GM23338 (cell line): Measurements from ENCODE around the gene DCAF6. TPM values are rescaled to one million over a fixed set of nuclear protein-coding genes. Genes with fewer than 3 reads are reported as not detected.

ENCODE experiments used
- ATAC-seq: fragments of 200-7000 bp; cut with Tn5 transposase; 3 replicates; pipeline ENCODE4 v1.9.1; 2020
- DNase-seq: peaks from one replicate; pipeline ENCODE4 v3.0.0-alpha.2; 2015; ENCODE audit warnings: low spot score
- H2AFZ ChIP-seq: fragments of 200-600 bp; sonication (generic); 2 replicates; pipeline ENCODE4 v1.8.0; 2016; ENCODE audit warnings: antibody characterized with exemption, mild to moderate bottlenecking, moderate library complexity
- H3F3A ChIP-seq: fragments of 200-600 bp; sonication (generic); replicated peaks from 2 replicates; pipeline ENCODE4 v1.8.0; 2017; ENCODE audit warnings: antibody characterized with exemption, mixed run types, low read depth
- H3K27ac ChIP-seq: fragments of 200-600 bp; sonication (generic); 2 replicates; pipeline ENCODE4 v1.6.1; 2016; ENCODE audit warnings: low read depth
- H3K27me3 ChIP-seq: fragments of 200-600 bp; sonication (generic); 2 replicates; pipeline ENCODE4 v1.8.0; 2016; ENCODE audit warnings: mild to moderate bottlenecking, mixed run types, moderate library complexity; ENCODE audit not compliant: insufficient read depth
- H3K36me3 ChIP-seq: fragments of 200-600 bp; sonication (generic); 2 replicates; pipeline ENCODE4 v1.8.0; 2016; ENCODE audit warnings: mild to moderate bottlenecking; ENCODE audit not compliant: insufficient read depth
- H3K4me1 ChIP-seq: fragments of 200-600 bp; sonication (generic); 2 replicates; pipeline ENCODE4 v1.8.0; 2016; ENCODE audit warnings: mild to moderate bottlenecking, moderate library complexity; ENCODE audit not compliant: insufficient read depth
- H3K4me2 ChIP-seq: fragments of 200-600 bp; sonication (generic); 2 replicates; pipeline ENCODE4 v1.7.1; 2017; ENCODE audit warnings: mixed run types
- H3K4me3 ChIP-seq: fragments of 200-600 bp; sonication (generic); 2 replicates; pipeline ENCODE4 v1.6.1; 2016; ENCODE audit warnings: mixed run types
- H3K79me2 ChIP-seq: fragments of 200-600 bp; sonication (generic); replicated peaks from 2 replicates; pipeline ENCODE4 v1.8.0; 2017; ENCODE audit warnings: mild to moderate bottlenecking; ENCODE audit not compliant: insufficient read depth
- H3K9me2 ChIP-seq: fragments of 200-600 bp; sonication (generic); 2 replicates; pipeline ENCODE4 v1.8.0; 2017; ENCODE audit not compliant: insufficient read depth
- H4K20me1 ChIP-seq: fragments of 200-600 bp; sonication (generic); replicated peaks from 2 replicates; pipeline ENCODE4 v1.8.0; 2017; ENCODE audit warnings: mild to moderate bottlenecking; ENCODE audit not compliant: insufficient read depth
- H3K27ac Mint-ChIP-seq: 2 replicates; pipeline ENCODE4 v1.8.0; 2020; ENCODE audit warnings: inconsistent platforms, mild to moderate bottlenecking, moderate library complexity, mixed read lengths
- H3K27me3 Mint-ChIP-seq: 3 replicates; pipeline ENCODE4 v1.8.0; 2022; ENCODE audit warnings: low read depth, mild to moderate bottlenecking, moderate library complexity, mixed read lengths, inconsistent platforms; ENCODE audit not compliant: insufficient read depth, poor library complexity
- H3K36me3 Mint-ChIP-seq: 3 replicates; pipeline ENCODE4 v1.8.0; 2021; ENCODE audit warnings: low read depth, mild to moderate bottlenecking, inconsistent platforms, moderate library complexity, mixed read lengths
- H3K4me1 Mint-ChIP-seq: 3 replicates; pipeline ENCODE4 v1.8.0; 2020; ENCODE audit warnings: mild to moderate bottlenecking, inconsistent platforms, mixed read lengths
- H3K4me3 Mint-ChIP-seq: 3 replicates; pipeline ENCODE4 v1.8.0; 2021; ENCODE audit warnings: moderate library complexity, mild to moderate bottlenecking, inconsistent platforms, mixed read lengths
- H3K9me3 Mint-ChIP-seq: 3 replicates; pipeline ENCODE4 v1.8.0; 2020; ENCODE audit warnings: moderate library complexity, mild to moderate bottlenecking, inconsistent platforms, mixed read lengths
- CREB1 ChIP-seq: fragments of 250-450 bp; sonication (Bioruptor Pico); IDR thresholded peaks from 2 replicates; pipeline ENCODE4 v1.5.0; 2020; ENCODE audit warnings: low read depth, mild to moderate bottlenecking, moderate library complexity
- JUNB ChIP-seq: IDR thresholded peaks from one replicate; pipeline ENCODE4 v1.6.1; 2016; ENCODE audit warnings: antibody characterized with exemption; ENCODE audit not compliant: unreplicated experiment
- STAT1 ChIP-seq: IDR thresholded peaks from one replicate; pipeline ENCODE4 v1.6.1; 2016; ENCODE audit warnings: antibody characterized with exemption; ENCODE audit not compliant: unreplicated experiment
- ZNF114 ChIP-seq: fragments of 250-450 bp; sonication (Bioruptor Pico); IDR thresholded peaks from 2 replicates; pipeline ENCODE4 v1.5.0; 2020; ENCODE audit warnings: mild to moderate bottlenecking, moderate library complexity
- ZNF331 ChIP-seq: fragments of 250-450 bp; sonication (Bioruptor Pico); IDR thresholded peaks from 2 replicates; pipeline ENCODE4 v1.5.0; 2020; ENCODE audit warnings: low read depth, mild to moderate bottlenecking, moderate library complexity
- polyA plus RNA-seq: library from polyadenylated mRNA; unstranded; fragments of >200 nt; fragmentation: Nextera tagmentation; extraction: Ambion mirVana; gene quantifications from 2 replicates; pipeline ENCODE4 v1.2.1, GENCODE V29; 2016
- total RNA-seq: library from RNA; depleted of rRNA; stranded (reverse); fragments of >200 nt; shearing (Covaris generic); gene quantifications from 2 replicates; pipeline ENCODE4 v1.2.3, GENCODE V29; 2014
- TF ChIP-seq, protein P1 (sequence below): IDR thresholded peaks from one replicate; pipeline ENCODE4 v1.6.1; 2018; ENCODE audit warnings: antibody characterized with exemption; ENCODE audit not compliant: unreplicated experiment
- TF ChIP-seq, protein P2 (sequence below), 2 experiments: fragments of 200-600 bp in 1 of 2; sonication (generic) in 1 of 2; conservative IDR thresholded peaks; 2 replicates each; pipeline versions ENCODE4 v1.5.1 to v1.6.1; 2016 to 2017; ENCODE audit warnings: antibody characterized with exemption in 2 of 2, low read depth in 2 of 2, mild to moderate bottlenecking in 2 of 2, moderate library complexity in 1 of 2

The DCAF6 gene
- total and polyA plus RNA-seq, 2 experiments from 2014 or later: 18.6 to 27.3 TPM

DNA sequence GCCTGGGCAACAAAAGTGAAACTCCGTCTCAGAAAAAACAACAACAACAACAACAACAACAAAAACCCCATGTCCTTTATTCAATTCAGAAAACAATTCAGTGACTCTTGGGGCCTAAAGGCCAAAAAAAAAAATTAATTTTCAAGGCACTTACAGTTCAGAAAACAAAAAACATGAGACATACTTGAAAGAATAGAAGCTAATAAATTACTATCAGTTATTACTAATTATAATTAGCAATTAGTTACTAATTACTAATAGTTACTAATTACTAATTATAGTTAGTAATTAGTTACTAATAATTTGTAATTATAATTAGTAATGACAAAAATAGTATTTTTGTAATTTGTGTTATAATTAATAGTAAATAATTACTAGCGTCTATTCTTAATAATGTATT, 57.2 kb downstream of the DCAF6 start:
- TF ChIP-seq JUNB: no peak
- Histone ChIP-seq H3K4me3 (no peak overlapping the region), H3K9me2 (no peaks in the 10 kb centered on the region), H3K36me3 (peaks cover 8% of the 10 kb centered on the region; the same call in 1 of the 2 replicates), H3K79me2 (no peaks in the 10 kb centered on the region; the same call in 1 of the 2 replicates), H3K27me3 (no peaks in the 10 kb centered on the region), H2AFZ (no peak overlapping the region), H3K4me2 (no peak overlapping the region), H3K4me1 (peaks cover 5% of the 10 kb centered on the region; the same call in 1 of the 2 replicates), H3F3A (no peaks in the 10 kb centered on the region), H3K27ac (no peak overlapping the region), H4K20me1 (no peaks in the 10 kb centered on the region; the same call in 1 of the 2 replicates)
- DNase-seq (no peak), ATAC-seq (no peak)
- H3K9me3 Mint-ChIP-seq: no peaks in the 10 kb centered on the region
- no peak overlapping the region for H3K4me3 Mint-ChIP-seq
- H3K4me1 Mint-ChIP-seq: peaks cover 2% of the 10 kb centered on the region
- peaks cover 10% of the 10 kb centered on the region; the same call in 2 of the 3 replicates for H3K36me3 Mint-ChIP-seq
- no peaks in the 10 kb centered on the region for H3K27me3 Mint-ChIP-seq
- no peak overlapping the region for H3K27ac Mint-ChIP-seq

DNA sequence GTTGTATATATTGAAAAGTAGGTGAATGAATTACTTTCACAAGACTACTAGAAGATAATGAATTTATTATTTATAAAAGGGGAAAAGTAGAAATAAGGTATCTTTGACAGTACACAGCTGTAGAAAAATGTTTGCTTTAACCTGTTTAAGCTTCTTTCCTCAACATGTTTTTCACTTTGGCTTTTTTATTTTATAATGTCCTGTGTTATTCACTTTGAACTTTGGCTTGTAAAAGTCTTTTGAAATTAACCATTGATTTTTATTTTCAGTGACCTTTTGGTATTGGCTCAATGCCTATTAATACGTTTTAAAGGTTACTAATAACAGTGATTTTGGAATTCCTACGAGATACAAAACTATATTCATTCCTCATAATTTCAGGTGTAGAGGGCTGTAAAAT, 58.1 kb downstream of the DCAF6 start:
- peaks cover 10% of the 10 kb centered on the region; the same call in 2 of the 3 replicates for H3K36me3 Mint-ChIP-seq
- H3K4me1 ChIP-seq: peaks cover 9% of the 10 kb centered on the region; the same call in 1 of the 2 replicates
- H3K4me1 Mint-ChIP-seq: peaks cover 7% of the 10 kb centered on the region
- H3K4me2 ChIP-seq: no peak overlapping the region
- DNase-seq (no peak), ATAC-seq (no peak)
- H3K27me3 ChIP-seq: no peaks in the 10 kb centered on the region
- no peaks in the 10 kb centered on the region for H3F3A ChIP-seq
- no peaks in the 10 kb centered on the region; the same call in 1 of the 2 replicates for H3K79me2 ChIP-seq
- H3K4me3 ChIP-seq: no peak overlapping the region
- no peak overlapping the region for H3K27ac ChIP-seq
- no peaks in the 10 kb centered on the region; the same call in 1 of the 2 replicates for H4K20me1 ChIP-seq
- no peaks in the 10 kb centered on the region for H3K9me3 Mint-ChIP-seq
- peaks cover 8% of the 10 kb centered on the region; the same call in 1 of the 2 replicates for H3K36me3 ChIP-seq
- no peak overlapping the region for H3K27ac Mint-ChIP-seq
- H3K9me2 ChIP-seq: no peaks in the 10 kb centered on the region
- H3K4me3 Mint-ChIP-seq: no peak overlapping the region
- H3K27me3 Mint-ChIP-seq: no peaks in the 10 kb centered on the region
- H2AFZ ChIP-seq: no peak overlapping the region
- TF ChIP-seq STAT1 (no peak), CREB1 (CRISPR knock-in tag) (no peak), ZNF114 (CRISPR knock-in tag) (no peak), ZNF331 (no peak)
- TF ChIP-seq, protein P1, sequence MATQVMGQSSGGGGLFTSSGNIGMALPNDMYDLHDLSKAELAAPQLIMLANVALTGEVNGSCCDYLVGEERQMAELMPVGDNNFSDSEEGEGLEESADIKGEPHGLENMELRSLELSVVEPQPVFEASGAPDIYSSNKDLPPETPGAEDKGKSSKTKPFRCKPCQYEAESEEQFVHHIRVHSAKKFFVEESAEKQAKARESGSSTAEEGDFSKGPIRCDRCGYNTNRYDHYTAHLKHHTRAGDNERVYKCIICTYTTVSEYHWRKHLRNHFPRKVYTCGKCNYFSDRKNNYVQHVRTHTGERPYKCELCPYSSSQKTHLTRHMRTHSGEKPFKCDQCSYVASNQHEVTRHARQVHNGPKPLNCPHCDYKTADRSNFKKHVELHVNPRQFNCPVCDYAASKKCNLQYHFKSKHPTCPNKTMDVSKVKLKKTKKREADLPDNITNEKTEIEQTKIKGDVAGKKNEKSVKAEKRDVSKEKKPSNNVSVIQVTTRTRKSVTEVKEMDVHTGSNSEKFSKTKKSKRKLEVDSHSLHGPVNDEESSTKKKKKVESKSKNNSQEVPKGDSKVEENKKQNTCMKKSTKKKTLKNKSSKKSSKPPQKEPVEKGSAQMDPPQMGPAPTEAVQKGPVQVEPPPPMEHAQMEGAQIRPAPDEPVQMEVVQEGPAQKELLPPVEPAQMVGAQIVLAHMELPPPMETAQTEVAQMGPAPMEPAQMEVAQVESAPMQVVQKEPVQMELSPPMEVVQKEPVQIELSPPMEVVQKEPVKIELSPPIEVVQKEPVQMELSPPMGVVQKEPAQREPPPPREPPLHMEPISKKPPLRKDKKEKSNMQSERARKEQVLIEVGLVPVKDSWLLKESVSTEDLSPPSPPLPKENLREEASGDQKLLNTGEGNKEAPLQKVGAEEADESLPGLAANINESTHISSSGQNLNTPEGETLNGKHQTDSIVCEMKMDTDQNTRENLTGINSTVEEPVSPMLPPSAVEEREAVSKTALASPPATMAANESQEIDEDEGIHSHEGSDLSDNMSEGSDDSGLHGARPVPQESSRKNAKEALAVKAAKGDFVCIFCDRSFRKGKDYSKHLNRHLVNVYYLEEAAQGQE: no peak
- TF ChIP-seq, protein P2, sequence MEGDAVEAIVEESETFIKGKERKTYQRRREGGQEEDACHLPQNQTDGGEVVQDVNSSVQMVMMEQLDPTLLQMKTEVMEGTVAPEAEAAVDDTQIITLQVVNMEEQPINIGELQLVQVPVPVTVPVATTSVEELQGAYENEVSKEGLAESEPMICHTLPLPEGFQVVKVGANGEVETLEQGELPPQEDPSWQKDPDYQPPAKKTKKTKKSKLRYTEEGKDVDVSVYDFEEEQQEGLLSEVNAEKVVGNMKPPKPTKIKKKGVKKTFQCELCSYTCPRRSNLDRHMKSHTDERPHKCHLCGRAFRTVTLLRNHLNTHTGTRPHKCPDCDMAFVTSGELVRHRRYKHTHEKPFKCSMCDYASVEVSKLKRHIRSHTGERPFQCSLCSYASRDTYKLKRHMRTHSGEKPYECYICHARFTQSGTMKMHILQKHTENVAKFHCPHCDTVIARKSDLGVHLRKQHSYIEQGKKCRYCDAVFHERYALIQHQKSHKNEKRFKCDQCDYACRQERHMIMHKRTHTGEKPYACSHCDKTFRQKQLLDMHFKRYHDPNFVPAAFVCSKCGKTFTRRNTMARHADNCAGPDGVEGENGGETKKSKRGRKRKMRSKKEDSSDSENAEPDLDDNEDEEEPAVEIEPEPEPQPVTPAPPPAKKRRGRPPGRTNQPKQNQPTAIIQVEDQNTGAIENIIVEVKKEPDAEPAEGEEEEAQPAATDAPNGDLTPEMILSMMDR (conservative IDR thresholded peaks at IDR 0.05; ENCODE audit: low read depth in 2 of 2): no peak
